ENCODE results near the gene ZNF888.

ZNF888 gene

DNA sequence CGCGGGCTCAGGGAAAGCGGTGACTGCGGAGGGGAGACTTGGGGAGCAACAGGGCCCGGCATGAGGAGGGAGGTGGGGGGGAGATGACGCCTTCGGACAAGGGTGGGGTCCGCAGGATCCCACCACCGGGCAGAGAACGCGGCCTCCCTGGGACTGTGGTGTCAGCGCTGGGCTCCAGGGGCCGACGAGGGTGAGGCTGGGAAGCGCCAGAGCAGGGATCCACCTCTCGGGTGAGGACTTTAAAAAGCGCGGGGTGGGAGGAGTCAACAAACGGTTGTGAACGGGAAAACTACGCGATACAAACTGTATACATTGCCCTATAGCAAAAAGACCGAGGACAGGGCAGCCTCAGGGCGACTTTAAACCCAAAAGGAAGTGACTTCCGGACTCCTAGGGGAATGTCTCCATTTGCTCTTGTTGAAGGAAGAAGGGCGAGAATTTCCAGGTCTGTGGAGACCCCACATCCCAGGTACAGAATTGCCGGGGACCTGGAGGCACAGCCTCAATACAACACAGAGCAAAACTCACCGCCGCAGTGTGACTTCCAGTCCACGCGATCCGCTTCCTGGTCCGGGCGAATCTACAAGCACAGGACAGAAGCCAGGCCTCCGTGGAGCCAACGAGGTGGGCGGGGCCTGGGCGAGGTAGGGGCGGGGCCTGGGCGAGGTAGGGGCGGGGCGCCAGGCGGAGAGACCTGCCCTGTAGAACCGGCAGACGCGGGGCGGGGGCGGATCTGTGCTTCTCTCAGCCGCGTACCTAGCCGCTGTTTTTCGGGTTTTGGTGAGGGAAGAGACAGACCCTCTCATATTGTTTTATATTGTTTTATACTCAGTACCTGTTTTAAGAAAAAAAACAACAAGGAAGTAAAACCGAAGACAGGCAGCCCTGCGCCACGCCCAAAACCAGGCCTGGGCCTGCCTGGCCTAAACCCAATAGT lies at the start of gene ZNF888:
TSS of gene ZNF888 (minus strand) at position 588 of the 937 bp plus-strand sequence. CDS start 5,555 bp downstream, outside the sequence.
- TF ChIP-seq SNAI2 (CRISPR knock-in tag; IDR thresholded peaks at IDR 0.05) (no peak), TOX (CRISPR knock-in tag; IDR thresholded peaks at IDR 0.05; ENCODE audit: borderline replicate concordance) (no peak)
- peak; percentile 99 for ATAC-seq

DNA sequence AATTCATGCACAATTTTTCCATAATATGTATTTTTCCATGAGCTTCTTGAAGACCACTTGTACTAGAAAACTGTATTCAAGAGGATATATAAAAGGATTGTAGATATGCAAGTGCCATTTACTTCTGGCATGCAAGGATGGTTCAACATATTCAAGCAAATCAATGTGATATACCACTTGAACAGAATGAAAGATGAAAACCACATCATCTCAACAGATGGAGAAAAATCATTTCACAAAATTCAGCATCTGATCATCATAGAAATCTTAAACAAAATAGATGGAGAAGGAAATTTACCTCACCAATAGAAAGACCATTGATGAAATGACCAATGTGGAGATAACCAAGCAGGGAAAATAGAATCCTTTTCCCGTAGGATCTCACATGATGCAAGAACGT lies 44.5 kb upstream of the ZNF888 start:
- TF ChIP-seq, protein P1, sequence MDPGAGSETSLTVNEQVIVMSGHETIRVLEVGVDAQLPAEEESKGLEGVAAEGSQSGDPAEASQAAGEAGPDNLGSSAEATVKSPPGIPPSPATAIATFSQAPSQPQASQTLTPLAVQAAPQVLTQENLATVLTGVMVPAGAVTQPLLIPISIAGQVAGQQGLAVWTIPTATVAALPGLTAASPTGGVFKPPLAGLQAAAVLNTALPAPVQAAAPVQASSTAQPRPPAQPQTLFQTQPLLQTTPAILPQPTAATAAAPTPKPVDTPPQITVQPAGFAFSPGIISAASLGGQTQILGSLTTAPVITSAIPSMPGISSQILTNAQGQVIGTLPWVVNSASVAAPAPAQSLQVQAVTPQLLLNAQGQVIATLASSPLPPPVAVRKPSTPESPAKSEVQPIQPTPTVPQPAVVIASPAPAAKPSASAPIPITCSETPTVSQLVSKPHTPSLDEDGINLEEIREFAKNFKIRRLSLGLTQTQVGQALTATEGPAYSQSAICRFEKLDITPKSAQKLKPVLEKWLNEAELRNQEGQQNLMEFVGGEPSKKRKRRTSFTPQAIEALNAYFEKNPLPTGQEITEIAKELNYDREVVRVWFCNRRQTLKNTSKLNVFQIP (CRISPR knock-in tag; IDR thresholded peaks at IDR 0.05; ENCODE audit: borderline replicate concordance, low read depth), result no peak
- TF ChIP-seq ZNF70 (CRISPR knock-in tag; IDR thresholded peaks at IDR 0.05) (no peak), ARNTL (CRISPR knock-in tag; IDR thresholded peaks at IDR 0.05; ENCODE audit: borderline replicate concordance, low read depth) (no peak), ZNF565 (CRISPR knock-in tag; conservative IDR thresholded peaks at IDR 0.05; ENCODE audit: low read depth) (no peak), ESRRG (CRISPR knock-in tag; IDR thresholded peaks at IDR 0.05) (no peak), CSDC2 (CRISPR knock-in tag; IDR thresholded peaks at IDR 0.05) (no peak)
- TF ChIP-seq, protein P2, sequence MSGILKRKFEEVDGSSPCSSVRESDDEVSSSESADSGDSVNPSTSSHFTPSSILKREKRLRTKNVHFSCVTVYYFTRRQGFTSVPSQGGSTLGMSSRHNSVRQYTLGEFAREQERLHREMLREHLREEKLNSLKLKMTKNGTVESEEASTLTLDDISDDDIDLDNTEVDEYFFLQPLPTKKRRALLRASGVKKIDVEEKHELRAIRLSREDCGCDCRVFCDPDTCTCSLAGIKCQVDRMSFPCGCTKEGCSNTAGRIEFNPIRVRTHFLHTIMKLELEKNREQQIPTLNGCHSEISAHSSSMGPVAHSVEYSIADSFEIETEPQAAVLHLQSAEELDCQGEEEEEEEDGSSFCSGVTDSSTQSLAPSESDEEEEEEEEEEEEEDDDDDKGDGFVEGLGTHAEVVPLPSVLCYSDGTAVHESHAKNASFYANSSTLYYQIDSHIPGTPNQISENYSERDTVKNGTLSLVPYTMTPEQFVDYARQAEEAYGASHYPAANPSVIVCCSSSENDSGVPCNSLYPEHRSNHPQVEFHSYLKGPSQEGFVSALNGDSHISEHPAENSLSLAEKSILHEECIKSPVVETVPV (CRISPR knock-in tag; IDR thresholded peaks at IDR 0.05), result no peak
- no peak for ATAC-seq

DNA sequence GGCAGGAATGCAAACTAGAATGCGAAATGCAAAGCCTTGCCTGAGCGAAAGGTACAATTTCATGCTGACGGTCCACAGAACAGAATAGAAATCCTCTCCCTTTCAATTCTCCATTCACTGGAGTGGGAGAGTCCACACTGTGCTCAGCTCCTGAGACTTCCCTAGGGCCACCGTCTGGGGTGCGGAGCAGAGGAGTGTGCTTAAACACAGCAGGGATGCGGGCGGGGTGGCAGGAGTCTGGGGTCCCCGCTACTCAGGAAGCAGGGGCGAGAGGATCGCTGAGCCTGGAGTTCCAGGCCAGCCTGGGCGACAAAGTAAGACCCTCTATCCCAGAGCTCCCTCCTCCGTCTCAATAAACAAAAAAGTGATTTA lies 40.0 kb upstream of the ZNF888 start:
- TF ChIP-seq TOX (CRISPR knock-in tag; IDR thresholded peaks at IDR 0.05; ENCODE audit: borderline replicate concordance), result no peak
- TF ChIP-seq ZFP30 (CRISPR knock-in tag; IDR thresholded peaks at IDR 0.05), result no peak
- no peak for TF ChIP-seq ZNF8 (CRISPR knock-in tag; IDR thresholded peaks at IDR 0.05)
- TF ChIP-seq PPARA (CRISPR knock-in tag; IDR thresholded peaks at IDR 0.05; ENCODE audit: borderline replicate concordance), result no peak
- peak; percentile 58 for ATAC-seq

DNA sequence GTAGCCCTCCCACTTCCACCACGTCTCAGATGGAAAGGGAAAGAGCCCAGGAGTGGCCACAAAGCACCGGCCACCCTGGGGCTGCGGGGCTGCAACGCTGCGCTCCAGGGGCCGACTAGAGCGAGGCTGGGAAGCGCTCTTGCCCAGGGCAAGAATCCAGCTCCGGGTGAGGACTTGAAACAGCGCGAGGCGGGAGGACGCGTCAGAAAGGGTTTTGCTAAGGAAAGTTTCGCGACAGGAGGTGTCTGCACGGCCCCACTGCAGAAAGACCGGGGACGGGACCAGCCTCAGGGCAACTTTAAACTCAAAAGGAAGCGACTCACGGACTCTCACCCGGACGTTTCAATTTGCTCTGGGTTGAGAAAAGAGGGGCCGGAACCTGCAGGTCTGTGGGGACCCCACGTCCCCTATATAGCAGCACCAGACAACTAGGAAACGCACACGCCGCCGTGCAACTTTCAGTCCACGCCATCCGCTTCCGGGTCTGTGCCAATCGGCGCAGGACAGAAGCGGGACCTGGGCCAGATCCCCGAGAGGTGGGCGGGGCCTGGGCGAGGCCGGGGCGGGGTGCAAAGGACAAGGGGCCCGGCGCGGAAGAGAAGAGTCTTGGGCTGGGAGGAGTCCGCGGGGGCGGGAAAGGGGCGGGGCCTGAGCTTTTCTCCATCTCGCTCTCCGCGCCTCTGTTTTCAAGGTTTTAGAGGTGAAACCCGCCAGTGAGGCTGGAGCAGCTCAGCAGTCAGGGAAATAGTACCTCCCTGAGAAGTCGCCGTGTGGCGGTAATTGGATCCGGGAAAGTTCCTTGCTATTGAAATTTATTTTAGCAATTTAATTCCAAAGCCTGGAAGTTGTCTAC lies 39.4 kb upstream of the ZNF888 start, which contains the start of gene ZNF816:
TSS of gene ZNF816 (minus strand) at position 488 of the 853 bp plus-strand sequence. CDS start 6,792 bp downstream, outside the sequence.
- TF ChIP-seq ISL1 (CRISPR knock-in tag; IDR thresholded peaks at IDR 0.05) (no peak), PPARA (CRISPR knock-in tag; IDR thresholded peaks at IDR 0.05; ENCODE audit: borderline replicate concordance) (no peak), TOX (CRISPR knock-in tag; IDR thresholded peaks at IDR 0.05; ENCODE audit: borderline replicate concordance) (no peak), CREB5 (CRISPR knock-in tag; IDR thresholded peaks at IDR 0.05; ENCODE audit: low read depth) (no peak), ZNF8 (CRISPR knock-in tag; IDR thresholded peaks at IDR 0.05) (no peak), SNAI2 (CRISPR knock-in tag; IDR thresholded peaks at IDR 0.05) (no peak), ZFP30 (CRISPR knock-in tag; IDR thresholded peaks at IDR 0.05) (no peak), ZNF70 (CRISPR knock-in tag; IDR thresholded peaks at IDR 0.05) (no peak), PATZ1 (CRISPR knock-in tag; IDR thresholded peaks at IDR 0.05; ENCODE audit: borderline replicate concordance) (no peak), OSR1 (CRISPR knock-in tag; IDR thresholded peaks at IDR 0.05) (no peak), BACH2 (CRISPR knock-in tag; IDR thresholded peaks at IDR 0.05; ENCODE audit: borderline replicate concordance) (no peak), TCF4 (CRISPR knock-in tag; IDR thresholded peaks at IDR 0.05; ENCODE audit: borderline replicate concordance) (no peak), ARNTL (CRISPR knock-in tag; IDR thresholded peaks at IDR 0.05; ENCODE audit: borderline replicate concordance, low read depth) (no peak), GLIS3 (CRISPR knock-in tag; IDR thresholded peaks at IDR 0.05) (no peak)
- TF ChIP-seq, protein P1 (CRISPR knock-in tag; IDR thresholded peaks at IDR 0.05; ENCODE audit: borderline replicate concordance, low read depth), result no peak
- TF ChIP-seq, protein P2 (CRISPR knock-in tag; IDR thresholded peaks at IDR 0.05), result no peak
- peak; percentile 96 for ATAC-seq

Data from SK-N-SH treated with all-trans-retinoic acid at 6 μM for 48 hours (cell line).